Right atrium auricular region (tissue), 2 donors: ENCODE data around the gene ATP6V0C. TPM values are rescaled to one million over a fixed set of nuclear protein-coding genes. Genes with fewer than 3 reads are reported as not detected.
A peak's percentile ranks its signal among the peaks of the same experiment; 100 is the strongest.
"Not testable (repeated sequence)": the region's sequence is repeated elsewhere in the genome, so short reads cannot be mapped to it uniquely, and the experiment has no call there.

Source experiments
- DNase-seq: peaks from one replicate; pipeline ENCODE4 v3.0.0-alpha.2; 2019; ENCODE audit warnings: low spot score
- H3K27ac ChIP-seq, 2 donors: fragments of 200-600 bp; sonication (generic); 1 replicate in 1 of 2; 2 replicates in 1 of 2; pipeline ENCODE4 v1.5.1; 2016 to 2019
- H3K27me3 ChIP-seq, 2 donors: fragments of 200-600 bp; sonication (generic); one replicate each; pipeline versions ENCODE4 v1.5.1 to v1.6.0; 2017 to 2019
- H3K36me3 ChIP-seq: fragments of 200-600 bp; sonication (generic); one replicate; pipeline ENCODE4 v1.5.1; 2016
- H3K4me1 ChIP-seq, 2 donors: fragments of 200-600 bp; sonication (generic); one replicate each; pipeline versions ENCODE4 v1.5.1 to v1.6.0; 2017 to 2019
- H3K4me3 ChIP-seq, 2 donors: fragments of 200-600 bp; sonication (generic); 1 replicate in 1 of 2; 2 replicates in 1 of 2; pipeline ENCODE4 v1.5.1; 2017 to 2019; ENCODE audit warnings: mild to moderate bottlenecking in 1 of 2, moderate library complexity in 1 of 2
- H3K9me3 ChIP-seq, 2 donors: fragments of 200-600 bp; sonication (generic); one replicate each; pipeline ENCODE4 v1.5.1; 2019
- CTCF ChIP-seq, 2 donors: fragments of 200-600 bp; sonication (generic); IDR thresholded peaks; one replicate each; pipeline ENCODE4 v1.5.1; 2019; ENCODE audit warnings: antibody characterized with exemption in 2 of 2
- total RNA-seq, 2 donors: library from RNA; depleted of rRNA; stranded (reverse); fragments of >200 nt; gene quantifications; one replicate each; pipeline ENCODE4 v1.1.0, GENCODE V29; 2016

The ATP6V0C gene
- total RNA-seq, 2 donors from 2014 or later = 63.7 to 107 TPM

- H3K36me3 ChIP-seq, H3K27me3 ChIP-seq, DNase-seq, H3K9me3 ChIP-seq, H3K4me3 ChIP-seq, H3K27ac ChIP-seq: not testable (repeated sequence)
- TF ChIP-seq CTCF (IDR thresholded peaks at IDR 0.05) = peak in 1 of 2 donors; percentile 56
- peaks cover 0 to 44% of the 10 kb centered on the region in 2 donors for H3K4me1 ChIP-seq
Observed at GRCh38 chr16:2539845-2540458, 26.2 kb downstream of the ATP6V0C start.

GRCh38 chr16:2540912-2541311, 27.2 kb downstream of the ATP6V0C start:
- H3K27me3 ChIP-seq, H3K9me3 ChIP-seq, DNase-seq, H3K27ac ChIP-seq, H3K4me3 ChIP-seq, H3K36me3 ChIP-seq: not testable (repeated sequence)
- H3K4me1 ChIP-seq = peaks cover 0 to 45% of the 10 kb centered on the region in 2 donors

GRCh38 chr16:2541409-2541808, 27.7 kb downstream of the ATP6V0C start:
- not testable (repeated sequence) for DNase-seq, H3K4me3 ChIP-seq, H3K27me3 ChIP-seq, H3K36me3 ChIP-seq, H3K27ac ChIP-seq, H3K9me3 ChIP-seq
- H3K4me1 ChIP-seq = peaks cover 0 to 46% of the 10 kb centered on the region in 2 donors

GRCh38 chr16:2543771-2544170, 30.0 kb downstream of the ATP6V0C start:
- DNase-seq, H3K4me3 ChIP-seq, H3K27me3 ChIP-seq, H3K27ac ChIP-seq, H3K9me3 ChIP-seq, H3K36me3 ChIP-seq: not testable (repeated sequence)
- H3K4me1 ChIP-seq = peaks cover 0 to 37% of the 10 kb centered on the region in 2 donors

GRCh38 chr16:2550283-2550878, 36.6 kb downstream of the ATP6V0C start:
- not testable (repeated sequence) for H3K27ac ChIP-seq, H3K4me1 ChIP-seq, DNase-seq, H3K36me3 ChIP-seq, H3K4me3 ChIP-seq, H3K9me3 ChIP-seq, H3K27me3 ChIP-seq

GRCh38 chr16:2551420-2551889, 37.7 kb downstream of the ATP6V0C start:
- H3K27me3 ChIP-seq, H3K4me1 ChIP-seq, H3K36me3 ChIP-seq, H3K27ac ChIP-seq, H3K9me3 ChIP-seq, DNase-seq, H3K4me3 ChIP-seq: not testable (repeated sequence)

- H3K36me3 ChIP-seq, H3K9me3 ChIP-seq, H3K27ac ChIP-seq, DNase-seq, H3K4me1 ChIP-seq, H3K4me3 ChIP-seq, H3K27me3 ChIP-seq: not testable (repeated sequence)
Observed at GRCh38 chr16:2554709-2555425, 41.1 kb downstream of the ATP6V0C start.

GRCh38 chr16:2557150-2557549, 43.4 kb downstream of the ATP6V0C start:
- H3K4me3 ChIP-seq, H3K4me1 ChIP-seq, H3K36me3 ChIP-seq, H3K27me3 ChIP-seq, DNase-seq, H3K9me3 ChIP-seq, H3K27ac ChIP-seq: not testable (repeated sequence)

- not testable (repeated sequence) for H3K27me3 ChIP-seq, H3K27ac ChIP-seq, DNase-seq, H3K9me3 ChIP-seq, H3K36me3 ChIP-seq, H3K4me1 ChIP-seq, H3K4me3 ChIP-seq
Observed at GRCh38 chr16:2560131-2560797, 46.5 kb downstream of the ATP6V0C start.
